ENCODE results near the gene FBXO9. TPM values are rescaled to one million over a fixed set of nuclear protein-coding genes. Genes with fewer than 3 reads are reported as not detected.

The FBXO9 gene
- total RNA-seq, 4 donors from 2014 or later = 22.5 to 45.0 (median 28.3) TPM

DNA sequence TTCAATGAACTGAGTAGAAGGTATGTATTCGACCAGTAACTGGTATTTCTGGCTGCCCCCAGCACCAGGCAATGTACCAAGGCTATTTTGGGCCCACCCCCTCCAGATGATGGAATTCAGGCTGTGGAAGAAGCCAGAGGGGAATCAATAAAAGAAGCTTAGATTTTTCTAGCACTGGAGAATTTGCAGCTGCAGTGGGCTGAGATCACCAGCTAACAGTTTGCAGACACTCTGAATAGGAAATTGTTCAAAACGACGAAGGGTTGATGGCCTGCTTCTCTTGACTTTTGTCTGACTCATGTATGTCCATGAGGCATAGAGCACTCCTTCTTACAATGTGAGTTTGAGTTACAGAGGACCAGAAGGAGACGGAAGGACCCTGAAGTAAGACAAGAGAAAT is 32.4 kb upstream of the FBXO9 start:
- TF ChIP-seq, protein P1, sequence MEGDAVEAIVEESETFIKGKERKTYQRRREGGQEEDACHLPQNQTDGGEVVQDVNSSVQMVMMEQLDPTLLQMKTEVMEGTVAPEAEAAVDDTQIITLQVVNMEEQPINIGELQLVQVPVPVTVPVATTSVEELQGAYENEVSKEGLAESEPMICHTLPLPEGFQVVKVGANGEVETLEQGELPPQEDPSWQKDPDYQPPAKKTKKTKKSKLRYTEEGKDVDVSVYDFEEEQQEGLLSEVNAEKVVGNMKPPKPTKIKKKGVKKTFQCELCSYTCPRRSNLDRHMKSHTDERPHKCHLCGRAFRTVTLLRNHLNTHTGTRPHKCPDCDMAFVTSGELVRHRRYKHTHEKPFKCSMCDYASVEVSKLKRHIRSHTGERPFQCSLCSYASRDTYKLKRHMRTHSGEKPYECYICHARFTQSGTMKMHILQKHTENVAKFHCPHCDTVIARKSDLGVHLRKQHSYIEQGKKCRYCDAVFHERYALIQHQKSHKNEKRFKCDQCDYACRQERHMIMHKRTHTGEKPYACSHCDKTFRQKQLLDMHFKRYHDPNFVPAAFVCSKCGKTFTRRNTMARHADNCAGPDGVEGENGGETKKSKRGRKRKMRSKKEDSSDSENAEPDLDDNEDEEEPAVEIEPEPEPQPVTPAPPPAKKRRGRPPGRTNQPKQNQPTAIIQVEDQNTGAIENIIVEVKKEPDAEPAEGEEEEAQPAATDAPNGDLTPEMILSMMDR (IDR thresholded peaks at IDR 0.05) = no peak
- no peak for TF ChIP-seq POLR2A (IDR thresholded peaks at IDR 0.05)
- no peak overlapping the region for H3K4me3 ChIP-seq (ENCODE audit: low read depth, poor library complexity, severe bottlenecking)
- intact Hi-C loops (cut with DNase I; ENCODE audit: low total_unique reads) = no loop called here
- DNase-seq (ENCODE audit: low spot score in 2 of 2) = no peak
- 64 to 65% methylated on average over 4 of the region's 4 CpGs for WGBS, 2 donors

DNA sequence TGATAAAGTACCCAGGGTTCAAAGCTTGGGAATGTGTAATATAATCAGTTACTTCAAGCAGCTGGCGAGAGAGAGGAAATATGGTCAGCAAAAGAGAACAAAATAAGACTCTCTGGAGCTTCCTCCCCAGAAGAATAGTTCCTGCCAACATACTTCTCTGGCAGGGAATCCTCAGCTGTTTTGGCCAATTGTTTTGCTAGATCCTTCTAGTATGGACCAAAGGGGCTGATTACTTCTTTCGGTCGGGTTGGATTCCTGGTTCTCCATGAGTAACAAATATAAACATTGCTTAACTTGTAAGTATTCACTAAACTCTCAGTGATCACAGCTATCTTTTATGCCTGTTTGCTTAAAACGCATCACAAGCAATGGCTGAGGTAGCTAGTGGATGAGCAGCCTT is 31.4 kb upstream of the FBXO9 start:
- no peak overlapping the region for H3K4me3 ChIP-seq (ENCODE audit: low read depth, poor library complexity, severe bottlenecking)
- intact Hi-C loops (cut with DNase I; ENCODE audit: low total_unique reads) = no loop called here
- 56 to 57% methylated on average over 4 of the region's 4 CpGs for WGBS, 2 donors
- TF ChIP-seq POLR2A (IDR thresholded peaks at IDR 0.05) = no peak
- TF ChIP-seq, protein P1 (IDR thresholded peaks at IDR 0.05) = no peak
- DNase-seq (ENCODE audit: low spot score in 2 of 2) = no peak

DNA sequence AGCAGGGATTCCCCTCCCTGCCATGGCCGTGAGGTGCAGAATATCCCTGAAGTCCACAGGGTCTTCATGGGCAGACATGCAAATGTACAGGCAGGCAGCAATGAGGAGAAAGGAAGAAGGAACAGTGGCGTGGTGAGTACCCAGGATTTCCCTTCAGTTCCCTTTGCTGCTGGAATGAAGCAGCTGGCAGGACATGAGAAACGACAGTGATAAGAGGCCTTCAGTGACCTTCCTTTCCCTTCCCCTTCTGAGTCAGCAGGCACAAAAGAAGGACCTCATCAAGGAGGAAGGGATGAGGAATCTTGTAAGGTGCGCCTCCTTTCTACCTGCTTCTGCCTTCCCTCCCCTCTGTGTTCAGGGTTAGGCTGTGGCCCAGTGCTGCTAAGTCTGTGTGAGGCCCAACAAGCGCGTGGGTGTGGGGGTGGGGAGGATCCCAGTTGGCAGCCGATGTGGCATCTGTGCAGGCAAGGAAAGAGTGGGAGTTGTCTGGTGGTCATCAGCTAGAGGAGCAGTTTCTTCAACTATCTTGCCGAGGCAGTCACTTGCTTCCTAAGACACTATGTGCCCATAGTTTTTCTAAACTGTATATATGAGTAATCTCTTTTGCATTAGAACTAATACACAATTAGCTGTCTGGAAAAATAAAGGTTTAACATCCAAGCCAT is 29.5 kb upstream of the FBXO9 start:
- TF ChIP-seq, protein P1 (IDR thresholded peaks at IDR 0.05) = no peak
- no peak for TF ChIP-seq POLR2A (IDR thresholded peaks at IDR 0.05)
- WGBS, 2 donors = 79 to 81% methylated on average over 8 of the region's 8 CpGs
- no peak overlapping the region for H3K4me3 ChIP-seq (ENCODE audit: low read depth, poor library complexity, severe bottlenecking)
- DNase-seq (ENCODE audit: low spot score in 2 of 2) = no peak
- intact Hi-C loops (cut with DNase I; ENCODE audit: low total_unique reads) = no loop called here

- H3K4me3 ChIP-seq (ENCODE audit: low read depth, poor library complexity, severe bottlenecking) = no peak overlapping the region
- TF ChIP-seq POLR2A (IDR thresholded peaks at IDR 0.05) = no peak
- TF ChIP-seq, protein P1 (IDR thresholded peaks at IDR 0.05) = no peak
- intact Hi-C loops (cut with DNase I; ENCODE audit: low total_unique reads) = no loop called here
- 33 to 100% methylated on average over 1 of the region's 1 CpG for WGBS, 2 donors
- DNase-seq (ENCODE audit: low spot score in 2 of 2) = no peak
These were observed 27.1 kb upstream of the FBXO9 start for GRCh38 chr6:53038141-53038540.

- intact Hi-C loops (cut with DNase I; ENCODE audit: low total_unique reads) = no loop called here
- no peak for TF ChIP-seq POLR2A (IDR thresholded peaks at IDR 0.05)
- TF ChIP-seq, protein P1 (IDR thresholded peaks at IDR 0.05) = no peak
- no peak for DNase-seq (ENCODE audit: low spot score in 2 of 2)
- H3K4me3 ChIP-seq (ENCODE audit: low read depth, poor library complexity, severe bottlenecking) = no peak overlapping the region
These were observed 26.6 kb upstream of the FBXO9 start for GRCh38 chr6:53038596-53038995.

DNA sequence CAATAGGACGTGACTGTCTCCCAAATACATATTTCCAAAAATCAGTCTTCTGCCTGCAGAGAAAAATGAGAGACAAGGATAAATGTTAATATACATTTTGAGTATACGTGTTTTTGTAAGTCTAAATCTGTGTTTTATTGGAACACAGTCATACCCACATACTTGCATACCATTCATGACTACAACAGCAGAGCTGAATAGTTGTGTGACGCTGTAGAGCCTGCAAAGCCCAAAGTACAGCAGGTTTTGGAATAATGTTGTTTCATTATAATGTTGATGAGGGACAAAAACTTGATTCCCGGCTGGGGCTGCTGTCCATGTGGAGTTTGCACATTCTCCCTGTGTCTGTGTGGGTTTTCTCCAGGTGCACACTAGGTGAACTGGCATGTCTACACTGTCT is 23.8 kb upstream of the FBXO9 start:
- intact Hi-C loops (cut with DNase I; ENCODE audit: low total_unique reads) = no loop called here
- no peak for DNase-seq (ENCODE audit: low spot score in 2 of 2)
- H3K4me3 ChIP-seq (ENCODE audit: low read depth, poor library complexity, severe bottlenecking) = no peak overlapping the region
- TF ChIP-seq, protein P1 (IDR thresholded peaks at IDR 0.05) = no peak
- TF ChIP-seq POLR2A (IDR thresholded peaks at IDR 0.05) = no peak
- WGBS, 2 donors = 94 to 95% methylated on average over 4 of the region's 4 CpGs
